Sciatic nerve (tissue), 2 donors: Measurements from ENCODE around the gene LRCH4. TPM values are rescaled to one million over a fixed set of nuclear protein-coding genes. Genes with fewer than 3 reads are reported as not detected.
"Not testable (repeated sequence)": the region's sequence is repeated elsewhere in the genome, so short reads cannot be mapped to it uniquely, and the experiment has no call there.

Experiments
- ATAC-seq: fragments of 200-7000 bp; cut with Tn5 transposase; one replicate; pipeline ENCODE4 v1.9.1; 2020; ENCODE audit warnings: mild to moderate bottlenecking, moderate library complexity
- DNase-seq: peaks from one replicate; pipeline ENCODE4 v3.0.0-alpha.2; 2020; ENCODE audit warnings: low spot score
- intact Hi-C: fragments of 100-400 bp; cut with DNase I; formaldehyde crosslinking; loops from one replicate; pipeline ENCODE4 v1.14.2; 2022
- total RNA-seq: library from RNA; stranded (reverse); fragmentation: NEBNext Ultra II Directional; extraction: Animal tissue kit (Norgen Biotek cat#: 25700); gene quantifications from one replicate; pipeline ENCODE4 v1.2.1, GENCODE V29; 2021
- donor health status: DM: no; HTN: no; CAD: no.
- donor health status: DM: no; HTN: no; CAD: no.

The LRCH4 gene
- total RNA-seq, 1 donor from 2014 or later, result 75.7 TPM

DNA sequence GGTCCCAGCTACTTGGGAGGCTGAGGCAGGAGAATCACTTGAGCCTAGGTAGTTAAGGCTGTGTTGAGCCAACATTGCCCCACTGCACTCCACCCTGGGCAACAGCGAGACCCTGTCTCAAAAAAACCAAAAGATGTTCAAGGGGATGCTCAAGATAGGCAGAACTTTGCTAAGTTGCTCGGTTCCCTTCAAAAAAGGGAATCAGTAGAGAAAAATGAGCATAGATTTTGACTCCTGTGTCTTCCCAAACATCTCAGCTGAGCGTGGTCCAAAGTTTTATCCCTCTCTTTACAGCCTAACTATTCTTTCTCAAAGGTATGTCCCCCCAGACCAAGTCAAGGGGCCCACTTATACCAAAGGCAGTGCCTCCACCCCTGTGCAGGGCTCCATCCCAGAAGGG, 32.9 kb downstream of the LRCH4 start:
- intact Hi-C loops, result no loop called here
- ATAC-seq, result no peak

DNA sequence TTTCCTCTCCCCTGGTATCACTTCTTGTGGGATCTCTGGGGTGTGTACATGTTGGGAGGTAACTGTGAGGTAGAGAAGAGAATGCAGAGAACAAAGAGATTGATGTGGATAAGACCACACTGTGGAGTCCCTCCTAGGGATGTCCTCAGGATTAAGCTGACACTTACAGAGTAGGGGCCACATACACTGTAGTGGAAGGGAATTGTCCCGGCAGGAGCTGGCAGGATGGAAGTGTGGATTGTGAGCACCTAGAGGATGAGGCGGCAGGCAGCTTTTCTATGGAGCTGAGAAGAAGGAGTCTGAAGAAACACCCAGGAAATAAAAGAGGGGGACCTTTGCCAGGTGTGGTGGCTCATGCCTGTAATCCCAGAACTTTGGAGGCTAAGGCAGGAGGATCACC, 33.4 kb downstream of the LRCH4 start:
- ATAC-seq (no peak), DNase-seq (no peak)
- intact Hi-C loops, result no loop called here

More for the DNA sequence above, 32.9 kb downstream of the LRCH4 start:
- no peak for DNase-seq

DNA sequence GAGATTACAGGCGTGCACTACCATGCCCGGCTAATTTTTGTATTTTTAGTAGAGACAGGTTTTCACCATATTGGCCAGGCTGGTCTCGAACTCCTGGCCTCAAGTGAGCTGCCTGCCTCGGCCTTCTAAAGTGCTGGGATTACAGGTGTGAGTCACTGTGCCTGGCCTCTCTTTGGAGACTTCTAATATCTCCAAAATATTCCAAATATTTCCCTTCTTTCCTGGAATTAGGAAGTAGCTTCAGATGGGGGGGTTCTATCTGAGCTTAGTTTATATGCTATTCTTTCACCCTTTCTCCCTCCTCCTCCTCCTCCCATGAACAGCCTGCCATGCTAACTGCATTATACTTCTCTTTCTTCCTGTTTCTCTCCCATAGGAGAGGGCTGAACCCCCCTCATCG, 37.5 kb downstream of the LRCH4 start:
- DNase-seq, intact Hi-C loops, ATAC-seq: not testable (repeated sequence)

DNA sequence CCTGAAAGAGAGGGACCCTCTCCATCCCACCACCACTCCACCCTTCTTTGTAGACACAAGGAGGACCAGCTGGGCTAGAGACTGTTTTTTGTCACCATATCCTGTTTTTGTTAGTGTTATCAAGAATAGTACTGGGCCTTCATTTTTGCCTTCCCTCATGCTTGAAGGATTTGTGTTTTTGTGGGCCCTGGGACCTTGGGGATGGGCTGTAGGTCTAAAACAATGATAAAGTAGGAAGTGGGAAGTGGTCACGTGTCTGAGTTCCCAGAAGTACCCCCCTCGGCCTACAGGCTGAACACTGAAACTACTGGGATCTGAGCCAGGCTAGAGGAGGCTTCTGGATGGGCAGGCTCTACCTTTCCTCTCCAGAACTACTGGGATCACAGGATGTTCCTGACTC, 38.1 kb downstream of the LRCH4 start:
- intact Hi-C loops, result no loop called here
- DNase-seq (no peak), ATAC-seq (no peak)

DNA sequence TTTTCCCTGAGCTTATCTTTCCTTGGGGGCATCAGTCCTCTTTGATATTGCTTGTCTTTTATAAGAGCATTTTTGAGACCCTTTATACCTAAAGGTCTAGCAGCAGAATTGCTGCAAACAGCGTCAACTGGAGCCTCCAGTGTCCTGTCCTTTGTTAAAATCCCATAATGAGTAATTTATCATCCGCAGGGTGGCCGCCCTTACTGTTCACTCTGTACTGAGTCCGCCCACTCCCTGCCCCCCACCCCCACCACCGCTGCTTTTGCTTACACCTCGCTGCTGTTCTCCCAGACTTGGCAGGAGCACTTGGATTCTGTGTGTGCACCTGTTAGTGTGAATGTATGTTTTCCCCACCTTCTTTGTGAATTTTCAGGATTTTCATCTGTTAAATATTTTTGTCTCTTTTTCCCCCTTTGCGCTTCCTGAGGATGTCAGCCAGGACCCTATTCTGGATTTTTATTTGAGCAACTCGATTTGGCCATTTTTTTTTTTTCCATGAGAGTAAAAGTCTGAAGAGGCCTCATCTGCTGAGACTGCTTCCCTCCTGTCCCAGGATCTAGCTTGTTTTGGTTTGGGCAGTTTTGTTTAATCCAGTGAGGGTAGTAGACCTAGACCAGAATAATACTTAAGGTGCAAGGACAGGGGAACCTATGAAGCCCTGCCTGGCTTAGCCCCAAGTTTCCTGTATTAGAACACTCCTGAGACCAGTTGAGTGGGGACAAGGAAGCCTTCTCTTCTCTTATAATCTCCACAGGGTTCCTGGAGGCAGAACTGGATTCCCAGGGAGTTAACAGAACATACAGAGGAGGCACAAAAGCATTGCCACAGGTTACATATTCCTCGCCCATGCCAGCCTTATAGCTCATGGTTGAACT, 38.8 kb downstream of the LRCH4 start:
- intact Hi-C loops, result no loop called here

DNA sequence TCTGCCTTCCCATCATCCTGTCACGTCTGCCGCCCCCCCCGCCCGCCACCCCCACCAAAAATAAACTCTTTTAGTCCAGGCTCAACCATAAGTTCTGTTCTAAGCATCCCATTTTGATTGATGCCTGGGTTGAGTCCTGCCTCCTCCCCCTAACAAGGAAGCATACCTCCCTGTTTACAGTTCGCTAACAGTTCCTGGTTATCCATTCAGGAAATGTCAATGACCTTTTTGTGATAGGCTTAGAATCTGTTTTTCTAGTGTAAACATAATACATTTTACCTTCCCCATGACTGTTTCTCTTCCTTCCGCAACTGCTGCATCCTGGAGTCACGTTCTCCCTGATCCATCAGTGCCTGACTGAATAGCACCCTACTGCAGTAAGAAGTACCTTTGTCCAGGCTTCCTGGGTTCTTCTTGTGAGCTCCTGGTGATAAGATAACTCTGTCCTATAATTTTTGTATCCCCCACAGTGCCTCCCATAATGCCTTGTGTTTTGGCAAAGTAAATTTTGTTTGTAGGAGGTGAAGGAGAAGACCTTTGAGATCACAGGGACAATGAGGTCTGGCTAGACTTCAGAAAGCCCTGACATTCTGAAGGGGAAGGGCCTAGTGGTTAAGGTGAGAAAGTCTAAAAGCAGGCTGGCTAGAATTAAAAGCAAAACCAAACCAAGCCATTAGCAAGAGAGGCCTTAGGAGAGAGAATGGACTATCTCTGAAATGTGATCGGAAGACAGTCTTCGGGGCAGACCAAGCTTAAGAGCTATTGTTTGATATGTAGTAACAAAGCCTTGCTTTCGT, 39.6 kb downstream of the LRCH4 start:
- intact Hi-C loops, result no loop called here
- ATAC-seq (peak; percentile 20), DNase-seq (no peak)

More for the DNA sequence above, 38.8 kb downstream of the LRCH4 start:
- no peak for ATAC-seq
- DNase-seq, result no peak

DNA sequence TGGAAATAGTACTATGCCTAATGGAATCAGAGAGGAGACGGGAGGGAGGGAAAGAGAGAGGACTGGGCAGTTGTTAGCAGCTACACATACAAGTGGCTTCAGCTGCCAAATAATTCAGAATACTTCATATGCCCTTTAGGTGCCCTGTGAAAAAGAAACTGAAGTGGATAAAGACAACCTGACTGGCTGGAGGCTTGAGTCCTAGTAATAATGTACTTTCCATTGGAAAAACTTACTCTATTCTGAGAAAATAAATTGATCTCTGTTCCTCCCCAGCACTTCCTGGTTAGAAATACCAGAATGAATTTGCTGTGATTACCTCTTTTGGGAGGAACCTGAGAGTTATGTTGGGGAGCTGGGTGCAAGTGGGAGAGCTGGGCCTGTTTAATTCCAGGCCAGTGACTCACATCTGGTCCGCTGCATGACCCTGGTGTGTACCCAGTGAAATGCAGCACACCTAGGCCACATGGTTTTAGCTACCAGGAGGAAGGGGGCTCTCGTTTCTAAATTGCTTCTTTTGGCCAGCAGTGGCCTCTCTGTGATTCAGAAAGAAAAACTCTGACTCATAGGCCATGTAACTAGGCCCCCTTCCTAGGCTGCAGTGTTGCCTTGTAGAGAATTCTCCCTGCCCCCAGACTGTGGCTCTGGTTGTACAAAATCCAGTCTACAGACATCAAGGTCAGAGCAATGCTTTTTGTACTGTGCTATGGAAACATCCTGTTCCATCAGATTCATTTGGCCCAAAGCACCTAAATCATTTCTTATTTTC, 40.4 kb downstream of the LRCH4 start:
- intact Hi-C loops, result no loop called here
- ATAC-seq (peak; percentile 86), DNase-seq (no peak)

DNA sequence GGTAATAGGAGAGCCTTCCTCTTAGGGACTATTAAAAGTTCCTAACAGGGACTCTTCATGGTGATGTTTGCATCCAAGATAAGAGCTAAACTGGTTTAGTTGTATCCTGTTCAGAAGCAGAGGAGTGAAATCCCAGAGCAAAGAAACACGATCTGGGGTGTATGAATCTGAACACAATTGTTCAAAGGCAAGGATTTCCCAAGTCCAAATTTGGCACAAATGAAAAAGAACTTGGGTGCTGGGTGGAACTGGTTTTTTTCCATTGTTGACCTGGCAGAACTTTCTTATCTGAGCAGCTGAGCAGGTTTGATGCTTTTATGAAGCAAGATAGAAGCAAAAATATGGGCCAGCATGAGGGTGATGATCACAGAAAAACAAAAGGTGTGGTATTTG, 41.0 kb downstream of the LRCH4 start:
- intact Hi-C loops, result no loop called here
- ATAC-seq, result peak; percentile 63
- DNase-seq, result no peak

DNA sequence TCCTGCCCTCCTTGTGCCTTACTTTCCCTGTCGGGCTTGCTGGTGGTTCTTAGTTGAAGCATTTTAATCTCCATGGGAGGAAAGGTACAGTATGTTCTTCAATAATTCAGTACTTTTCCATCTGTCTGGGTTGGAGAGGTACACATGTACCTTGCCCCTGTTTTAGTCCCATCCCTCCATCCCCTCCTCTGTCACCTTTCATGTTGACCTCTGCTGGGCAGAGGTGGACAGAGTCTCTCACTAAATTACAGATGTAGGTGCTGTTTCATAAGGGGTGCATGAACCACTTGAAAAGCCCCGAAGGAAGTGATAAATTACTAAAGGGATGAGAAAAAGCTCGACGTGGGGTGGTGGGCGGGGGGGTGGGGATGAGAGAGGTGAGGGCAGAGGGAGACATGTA, 41.5 kb downstream of the LRCH4 start:
- DNase-seq (no peak), ATAC-seq (no peak)
- intact Hi-C loops, result no loop called here

DNA sequence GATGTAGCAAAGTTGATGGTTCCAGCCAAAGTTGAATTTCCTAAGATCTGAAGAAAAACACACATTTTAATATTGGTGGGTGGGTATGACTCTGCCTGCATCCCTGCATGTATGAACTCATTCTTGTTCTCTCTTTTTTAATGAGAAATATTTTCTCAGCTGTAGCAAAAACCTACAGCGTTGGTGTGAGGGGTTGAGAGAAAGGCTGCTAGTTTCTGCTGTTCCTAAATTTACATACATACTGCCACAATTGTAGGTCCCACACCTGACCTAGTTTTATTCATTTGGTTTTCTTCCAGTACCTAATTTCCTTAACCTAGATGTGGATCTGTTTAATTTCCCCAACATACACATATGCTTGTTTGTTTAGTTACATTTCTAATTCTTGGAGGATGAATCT, 42.3 kb downstream of the LRCH4 start:
- no peak for DNase-seq
- intact Hi-C loops, result no loop called here
- no peak for ATAC-seq

DNA sequence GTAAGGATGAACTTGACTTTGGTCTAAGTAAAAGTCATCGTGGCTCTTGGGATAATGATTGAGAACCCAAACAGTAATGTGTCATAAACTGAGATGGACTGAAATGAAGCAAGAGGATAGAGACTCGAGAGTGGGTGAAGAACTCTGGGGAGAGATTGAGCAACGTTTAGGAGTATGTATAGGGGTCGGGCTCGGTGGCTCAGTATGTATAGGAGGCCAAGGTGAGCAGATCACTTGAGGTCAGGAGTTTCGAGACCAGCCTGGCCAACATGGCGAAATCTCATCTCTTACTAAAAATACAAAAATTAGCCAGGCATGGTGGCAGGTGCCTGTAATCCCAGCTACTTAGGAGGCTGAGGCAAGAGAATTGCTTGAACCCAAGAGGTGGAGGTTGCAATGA, 44.6 kb downstream of the LRCH4 start:
- DNase-seq, intact Hi-C loops, ATAC-seq: not testable (repeated sequence)

DNA sequence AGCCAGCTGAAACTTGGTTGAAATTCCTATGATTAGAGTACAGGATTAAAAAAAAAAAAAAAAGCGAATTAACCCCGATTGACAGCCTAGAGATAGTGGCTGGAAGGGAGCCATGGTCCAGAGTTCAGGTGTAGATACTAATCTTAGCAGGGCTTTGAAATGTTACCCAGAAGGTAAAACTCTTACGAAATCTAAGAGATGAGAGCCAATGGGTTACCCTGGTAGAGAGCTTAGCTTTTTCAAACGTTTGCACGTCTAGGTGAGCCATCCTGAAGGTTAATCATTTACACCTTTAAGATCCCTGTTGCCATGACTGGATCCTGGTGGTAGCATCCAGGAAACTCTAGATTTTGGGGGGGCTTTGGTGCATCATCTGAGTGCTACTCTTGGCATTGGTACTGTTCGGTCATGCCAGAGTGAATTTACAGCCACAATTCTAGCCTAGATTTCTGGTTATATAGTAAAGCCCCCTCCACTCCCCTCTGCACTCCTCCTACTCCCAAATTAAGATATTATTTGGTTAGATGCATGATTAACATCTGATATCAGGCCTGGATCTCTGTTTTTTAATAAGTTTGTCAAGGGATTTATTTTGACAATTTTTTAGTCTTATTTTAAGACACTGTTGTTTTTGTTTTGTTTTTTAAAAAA, 45.7 kb downstream of the LRCH4 start:
- no peak for ATAC-seq
- intact Hi-C loops, result no loop called here
- no peak for DNase-seq

DNA sequence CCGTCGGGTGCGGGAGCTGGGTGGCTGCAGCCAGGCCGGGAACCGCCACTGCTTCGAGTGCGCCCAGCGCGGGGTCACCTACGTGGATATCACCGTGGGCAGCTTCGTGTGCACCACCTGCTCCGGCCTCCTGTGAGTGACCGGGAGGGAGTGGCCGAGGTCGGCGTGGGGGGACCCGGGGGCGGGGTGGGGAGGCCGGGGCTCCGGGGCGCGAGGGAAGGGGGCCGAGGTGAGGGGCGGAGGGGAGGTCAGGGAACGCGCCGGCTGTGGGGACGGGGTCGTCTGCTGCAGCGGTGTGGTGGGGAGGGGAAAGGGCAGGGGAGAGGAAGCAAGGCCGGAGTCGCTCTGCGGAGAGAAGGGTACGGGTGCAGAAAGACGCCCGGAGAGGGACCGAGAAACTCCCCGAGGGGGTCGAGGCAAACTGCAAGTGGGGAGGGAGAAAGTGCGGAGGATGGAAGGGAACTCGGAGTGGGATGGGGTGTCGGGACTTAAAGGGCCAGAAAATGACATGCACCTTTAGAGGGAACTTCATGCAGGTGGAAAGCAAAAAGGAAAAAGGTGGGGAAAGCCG, 46.4 kb downstream of the LRCH4 start:
- no peak for ATAC-seq
- intact Hi-C loops, result no loop called here
- DNase-seq, result no peak

DNA sequence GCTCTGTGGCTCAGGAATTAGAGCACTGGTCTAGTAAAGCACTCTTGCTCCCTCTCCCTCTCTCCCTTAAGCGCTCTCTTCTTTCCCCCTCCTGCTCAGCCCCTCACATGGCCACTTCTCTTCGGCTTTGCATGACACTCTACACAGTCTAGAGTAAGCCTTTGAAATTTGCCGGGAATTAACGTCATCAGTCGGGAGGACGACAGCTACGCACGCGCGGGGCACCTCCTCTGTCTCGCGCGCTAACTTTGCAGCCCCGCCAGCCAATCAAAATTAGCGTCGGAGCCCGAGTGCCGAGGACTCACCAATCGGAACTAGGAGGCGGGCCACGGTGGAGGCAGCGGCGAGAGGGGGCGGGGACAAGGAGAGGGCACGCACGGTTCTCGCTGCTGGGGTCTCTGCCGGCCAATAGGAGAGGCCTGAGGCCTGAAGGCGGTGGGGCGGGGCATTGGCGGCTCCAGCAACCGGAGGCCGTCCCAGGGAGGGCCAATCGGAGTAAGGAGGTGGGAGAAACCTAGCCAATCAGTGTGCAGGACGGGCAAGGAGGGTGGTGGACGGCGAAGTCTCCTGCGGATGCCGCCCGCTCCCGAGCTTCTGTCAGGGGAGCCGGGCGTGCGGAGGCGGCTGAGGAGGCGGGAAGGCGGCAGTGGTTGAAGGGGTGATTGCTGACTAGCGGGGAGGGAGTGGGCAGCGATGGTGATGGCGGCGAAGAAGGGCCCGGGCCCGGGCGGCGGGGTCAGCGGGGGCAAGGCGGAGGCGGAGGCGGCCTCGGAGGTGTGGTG, 47.1 kb downstream of the LRCH4 start, which contains the start of gene AGFG2:
TSS of gene AGFG2 (plus strand) at position 550 of the 782 bp plus-strand sequence. CDS start at position 694, 144 bp downstream.
- intact Hi-C loops, result no loop called here
- DNase-seq, result peak; percentile 100
- ATAC-seq, result peak; percentile 99

DNA sequence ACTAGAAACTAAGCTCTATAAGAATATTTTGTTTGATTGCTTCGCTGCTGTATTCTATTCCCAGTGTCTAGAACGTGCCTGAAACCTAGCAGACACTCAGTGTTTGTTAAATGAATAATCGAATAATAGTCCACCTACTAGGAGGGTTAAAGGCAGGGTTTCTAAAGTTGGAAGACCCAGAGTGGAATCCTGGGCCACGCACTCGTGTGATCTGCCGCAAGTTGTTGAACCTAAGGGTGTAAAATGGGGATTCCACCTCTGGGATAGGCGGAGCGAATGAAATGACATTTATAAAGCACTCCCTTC, 47.6 kb downstream of the LRCH4 start:
- intact Hi-C loops, result no loop called here
- no peak for DNase-seq
- ATAC-seq, result no peak

DNA sequence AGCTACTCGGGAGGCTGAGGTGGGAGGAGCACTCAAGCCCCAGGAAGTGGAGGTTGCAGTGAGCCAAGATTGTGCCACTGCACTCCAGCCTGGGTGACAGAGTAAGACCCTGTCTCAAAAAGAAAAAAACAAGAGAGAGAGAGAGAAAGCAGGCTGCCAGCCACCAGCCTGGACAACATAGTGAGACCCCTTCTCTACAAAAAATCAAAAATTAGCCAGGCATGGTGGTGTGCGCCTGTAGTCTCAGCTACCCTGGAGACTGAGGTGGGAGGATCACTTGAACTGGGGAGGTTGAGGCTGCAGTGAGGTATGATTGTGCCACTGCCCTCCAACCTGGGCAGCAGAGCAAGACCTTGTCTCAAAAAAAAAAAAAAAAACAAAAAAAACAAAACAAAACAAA, 49.2 kb downstream of the LRCH4 start:
- DNase-seq, ATAC-seq: not testable (repeated sequence)
- intact Hi-C loops, result loop anchor here (2.0 kb wide), 1 partner anchor 72 kb away; no protein-coding TSS in a partner anchor

DNA sequence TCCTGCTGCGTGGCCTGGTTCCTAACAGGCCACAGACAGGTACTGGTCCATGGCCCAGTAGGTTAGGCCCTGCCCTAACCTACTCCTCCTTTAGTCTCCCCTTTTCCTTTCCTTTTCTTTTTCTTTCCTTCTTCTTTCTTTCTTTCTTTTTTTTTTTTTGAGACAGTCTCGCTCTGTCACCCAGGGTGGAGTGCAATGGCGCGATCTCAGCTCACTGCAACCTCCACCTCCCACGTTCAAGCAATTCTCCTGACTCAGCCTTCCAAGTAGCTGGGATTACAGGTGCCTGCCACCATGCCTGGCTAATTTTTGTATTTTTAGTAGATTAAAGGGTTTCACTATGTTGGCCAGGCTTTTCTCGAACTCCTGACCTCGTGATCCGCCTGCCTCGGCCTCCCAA, 49.9 kb downstream of the LRCH4 start:
- DNase-seq, ATAC-seq: not testable (repeated sequence)
- intact Hi-C loops, result loop anchor here (2.0 kb wide), 1 partner anchor 73 kb away; no protein-coding TSS in a partner anchor
